Tibial nerve (tissue), 4 donors: ENCODE results near the gene ABCA6.

Experiments used
- EP300 ChIP-seq, 2 donors: sonication (generic); formaldehyde crosslinking; IDR thresholded peaks; one replicate each; pipeline ENCODE4 v1.6.1; 2017; ENCODE audit warnings: antibody characterized with exemption in 2 of 2, mild to moderate bottlenecking in 1 of 2
- POLR2A ChIP-seq, 2 donors: fragments of 450-650 bp; IDR thresholded peaks; one replicate each; pipeline ENCODE4 v1.6.1; 2017; ENCODE audit warnings: antibody characterized with exemption in 2 of 2, mild to moderate bottlenecking in 2 of 2, moderate library complexity in 2 of 2
- TF ChIP-seq, protein P1 (sequence below), 5 experiments: fragments of 200-600 bp in 3 of 5; fragments of 450-650 bp in 2 of 5; sonication (generic) in 3 of 5; IDR thresholded peaks; one replicate each; pipeline ENCODE4 v1.5.1; 2016 to 2019; ENCODE audit warnings: antibody characterized with exemption in 5 of 5, mild to moderate bottlenecking in 3 of 5, moderate library complexity in 2 of 5

DNA sequence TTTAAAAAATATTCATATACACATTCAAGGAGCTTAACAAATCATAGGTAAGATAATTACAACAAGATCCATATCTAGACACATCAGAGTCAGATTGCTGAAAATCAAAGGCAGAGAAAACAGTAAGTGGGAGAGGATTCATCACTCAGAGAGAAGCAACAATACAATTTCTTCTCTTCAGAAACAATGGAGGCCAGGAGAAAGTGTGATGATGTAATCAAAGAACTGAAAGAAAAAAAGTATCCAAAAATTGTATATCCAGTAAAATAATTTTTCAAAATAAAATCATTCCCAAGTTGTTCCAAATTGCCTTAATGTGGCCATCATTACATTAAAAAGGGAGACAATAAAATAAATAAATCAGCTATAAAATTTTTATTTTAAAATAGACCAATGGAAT lies 17.7 kb upstream of the ABCA6 start:
- TF ChIP-seq POLR2A (IDR thresholded peaks at IDR 0.05) (no peak), EP300 (IDR thresholded peaks at IDR 0.05) (no peak)
- TF ChIP-seq, protein P1, sequence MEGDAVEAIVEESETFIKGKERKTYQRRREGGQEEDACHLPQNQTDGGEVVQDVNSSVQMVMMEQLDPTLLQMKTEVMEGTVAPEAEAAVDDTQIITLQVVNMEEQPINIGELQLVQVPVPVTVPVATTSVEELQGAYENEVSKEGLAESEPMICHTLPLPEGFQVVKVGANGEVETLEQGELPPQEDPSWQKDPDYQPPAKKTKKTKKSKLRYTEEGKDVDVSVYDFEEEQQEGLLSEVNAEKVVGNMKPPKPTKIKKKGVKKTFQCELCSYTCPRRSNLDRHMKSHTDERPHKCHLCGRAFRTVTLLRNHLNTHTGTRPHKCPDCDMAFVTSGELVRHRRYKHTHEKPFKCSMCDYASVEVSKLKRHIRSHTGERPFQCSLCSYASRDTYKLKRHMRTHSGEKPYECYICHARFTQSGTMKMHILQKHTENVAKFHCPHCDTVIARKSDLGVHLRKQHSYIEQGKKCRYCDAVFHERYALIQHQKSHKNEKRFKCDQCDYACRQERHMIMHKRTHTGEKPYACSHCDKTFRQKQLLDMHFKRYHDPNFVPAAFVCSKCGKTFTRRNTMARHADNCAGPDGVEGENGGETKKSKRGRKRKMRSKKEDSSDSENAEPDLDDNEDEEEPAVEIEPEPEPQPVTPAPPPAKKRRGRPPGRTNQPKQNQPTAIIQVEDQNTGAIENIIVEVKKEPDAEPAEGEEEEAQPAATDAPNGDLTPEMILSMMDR (IDR thresholded peaks at IDR 0.05) = no peak
